LHCN-M2 (cell line): Measurements from ENCODE around the gene TUBGCP2. TPM values are rescaled to one million over a fixed set of nuclear protein-coding genes. Genes with fewer than 3 reads are reported as not detected.
"Not testable (repeated sequence)": the region's sequence is repeated elsewhere in the genome, so short reads cannot be mapped to it uniquely, and the experiment has no call there.

Source experiments
- DNase-seq: peaks from one replicate; pipeline ENCODE4 v3.0.0-alpha.2; 2012; ENCODE audit warnings: low read depth
- total RNA-seq: library from RNA; depleted of rRNA; stranded (reverse); fragments of >200 nt; gene quantifications from 2 replicates; pipeline ENCODE4 v1.2.3, GENCODE V29; 2014

Gene TUBGCP2
- total RNA-seq, 1 experiment from 2014 or later = 74.8 TPM

- no peak for DNase-seq
Observed at GRCh38 chr10:133266056-133266795, 42.4 kb downstream of the TUBGCP2 start.

GRCh38 chr10:133265052-133265451 is 43.6 kb downstream of the TUBGCP2 start:
- DNase-seq = not testable (repeated sequence)

GRCh38 chr10:133264461-133264860 is 44.2 kb downstream of the TUBGCP2 start:
- no peak for DNase-seq

- no peak for DNase-seq
Observed at GRCh38 chr10:133263674-133264073, 45.0 kb downstream of the TUBGCP2 start.

GRCh38 chr10:133262696-133263095 is 46.0 kb downstream of the TUBGCP2 start:
- no peak for DNase-seq

GRCh38 chr10:133261726-133262325 is 46.8 kb downstream of the TUBGCP2 start:
- DNase-seq = peak; percentile 42

GRCh38 chr10:133260895-133261725 is 47.6 kb downstream of the TUBGCP2 start:
- DNase-seq = peak; percentile 30

- no peak for DNase-seq
Observed at GRCh38 chr10:133259602-133259989, 49.1 kb downstream of the TUBGCP2 start.

- peak; percentile 99 for DNase-seq
Observed at GRCh38 chr10:133258818-133259601, 49.7 kb downstream of the TUBGCP2 start.

GRCh38 chr10:133258066-133258817 is 50.4 kb downstream of the TUBGCP2 start:
- no peak for DNase-seq

- no peak for DNase-seq
Observed at GRCh38 chr10:133257489-133258065, 51.1 kb downstream of the TUBGCP2 start.

- no peak for DNase-seq
Observed at GRCh38 chr10:133255323-133255722, 53.3 kb downstream of the TUBGCP2 start.

GRCh38 chr10:133254421-133255120 is 54.1 kb downstream of the TUBGCP2 start:
- DNase-seq = no peak

- no peak for DNase-seq
Observed at GRCh38 chr10:133253361-133253955, 55.2 kb downstream of the TUBGCP2 start.

- DNase-seq = no peak
Observed at GRCh38 chr10:133252223-133252552, 56.5 kb downstream of the TUBGCP2 start.

GRCh38 chr10:133251388-133252222 is 57.1 kb downstream of the TUBGCP2 start:
- DNase-seq = no peak

GRCh38 chr10:133249975-133250754 is 58.5 kb downstream of the TUBGCP2 start:
- no peak for DNase-seq
